ENCODE results near the gene ZBTB7C. TPM values are rescaled to one million over a fixed set of nuclear protein-coding genes. Genes with fewer than 3 reads are reported as not detected.

The ZBTB7C gene
- total RNA-seq, 2 experiments from 2014 or later: not detected

- TF ChIP-seq EZH2phosphoT487 (IDR thresholded peaks at IDR 0.05; ENCODE audit: borderline replicate concordance, low read depth, low read length) (no peak), CTCF (conservative IDR thresholded peaks at IDR 0.05; ENCODE audit: low read length) (no peak)
- ChIA-PET CTCF (ENCODE audit: unreplicated experiment) (no interaction called here), POLR2A (no interaction called here)
- no TSS peak for BruUV-seq (replicated peaks)
- Histone ChIP-seq H3K9me3 (ENCODE audit: low read length) (no peaks in the 10 kb centered on the region), H3K79me2 (ENCODE audit: insufficient read depth, low read depth, low read length) (no peaks in the 10 kb centered on the region), H3K4me3 (ENCODE audit: low read depth, low read length, poor library complexity, severe bottlenecking) (no peak overlapping the region), H3K9me2 (ENCODE audit: insufficient read depth, low read length) (no peaks in the 10 kb centered on the region), H4K20me1 (ENCODE audit: insufficient read depth, low read length) (no peaks in the 10 kb centered on the region), H2AFZ (ENCODE audit: low read length) (no peak overlapping the region), H3K36me3 (ENCODE audit: insufficient read depth, low read length) (no peaks in the 10 kb centered on the region), H3K27ac (ENCODE audit: low read depth, low read length, poor library complexity, severe bottlenecking) (no peak overlapping the region), H3K4me1 (ENCODE audit: insufficient read depth, low read length, poor library complexity, severe bottlenecking) (peaks cover 7% of the 10 kb centered on the region), H3K4me2 (ENCODE audit: low read length) (no peak overlapping the region)
- no peak for DNase-seq (ENCODE audit: low spot score)
- intact Hi-C loops (cut with micrococcal nuclease; ENCODE audit: unreplicated experiment): no loop called here
Measured at GRCh38 chr18:48138660-48139430, 270.3 kb downstream of the ZBTB7C start.

GRCh38 chr18:48138210-48138609 lies 271.0 kb downstream of the ZBTB7C start:
- Histone ChIP-seq H2AFZ (ENCODE audit: low read length) (no peak overlapping the region), H3K9me2 (ENCODE audit: insufficient read depth, low read length) (no peaks in the 10 kb centered on the region), H3K4me1 (ENCODE audit: insufficient read depth, low read length, poor library complexity, severe bottlenecking) (peaks cover 5% of the 10 kb centered on the region), H3K36me3 (ENCODE audit: insufficient read depth, low read length) (no peaks in the 10 kb centered on the region), H3K9me3 (ENCODE audit: low read length) (no peaks in the 10 kb centered on the region), H3K79me2 (ENCODE audit: insufficient read depth, low read depth, low read length) (no peaks in the 10 kb centered on the region), H3K4me2 (ENCODE audit: low read length) (no peak overlapping the region), H3K4me3 (ENCODE audit: low read depth, low read length, poor library complexity, severe bottlenecking) (no peak overlapping the region), H3K27ac (ENCODE audit: low read depth, low read length, poor library complexity, severe bottlenecking) (no peak overlapping the region), H4K20me1 (ENCODE audit: insufficient read depth, low read length) (no peaks in the 10 kb centered on the region)
- no peak for DNase-seq (ENCODE audit: low spot score)
- POLR2A ChIA-PET: no interaction called here
- no peak for TF ChIP-seq EZH2phosphoT487 (IDR thresholded peaks at IDR 0.05; ENCODE audit: borderline replicate concordance, low read depth, low read length)
- TF ChIP-seq CTCF (conservative IDR thresholded peaks at IDR 0.05; ENCODE audit: low read length): no peak
- BruUV-seq (replicated peaks): no TSS peak
- intact Hi-C loops (cut with micrococcal nuclease; ENCODE audit: unreplicated experiment): no loop called here
- CTCF ChIA-PET (ENCODE audit: unreplicated experiment): no interaction called here

GRCh38 chr18:48137374-48138081 lies 271.7 kb downstream of the ZBTB7C start:
- CTCF ChIA-PET (ENCODE audit: unreplicated experiment): no interaction called here
- no peak for TF ChIP-seq EZH2phosphoT487 (IDR thresholded peaks at IDR 0.05; ENCODE audit: borderline replicate concordance, low read depth, low read length)
- TF ChIP-seq CTCF (conservative IDR thresholded peaks at IDR 0.05; ENCODE audit: low read length): no peak
- no TSS peak for BruUV-seq (replicated peaks)
- Histone ChIP-seq H3K27ac (ENCODE audit: low read depth, low read length, poor library complexity, severe bottlenecking) (no peak overlapping the region), H3K79me2 (ENCODE audit: insufficient read depth, low read depth, low read length) (no peaks in the 10 kb centered on the region), H4K20me1 (ENCODE audit: insufficient read depth, low read length) (no peaks in the 10 kb centered on the region), H3K9me3 (ENCODE audit: low read length) (no peaks in the 10 kb centered on the region), H3K36me3 (ENCODE audit: insufficient read depth, low read length) (no peaks in the 10 kb centered on the region), H3K4me3 (ENCODE audit: low read depth, low read length, poor library complexity, severe bottlenecking) (no peak overlapping the region), H3K9me2 (ENCODE audit: insufficient read depth, low read length) (no peaks in the 10 kb centered on the region), H3K4me2 (ENCODE audit: low read length) (no peak overlapping the region), H2AFZ (ENCODE audit: low read length) (no peak overlapping the region), H3K4me1 (ENCODE audit: insufficient read depth, low read length, poor library complexity, severe bottlenecking) (no peaks in the 10 kb centered on the region)
- intact Hi-C loops (cut with micrococcal nuclease; ENCODE audit: unreplicated experiment): no loop called here
- no peak for DNase-seq (ENCODE audit: low spot score)
- POLR2A ChIA-PET: interaction anchor here (0.6 kb wide), 1 partner anchor 20 kb away, joined by 3 read pairs; no protein-coding TSS in a partner anchor

Measured in OCI-LY7 (cell line).